Immature natural killer cell (primary cell): ENCODE measurements around the gene C22orf15. TPM values are rescaled to one million over a fixed set of nuclear protein-coding genes. Genes with fewer than 3 reads are reported as not detected.
A peak's percentile ranks its signal among the peaks of the same experiment; 100 is the strongest.

Experiments used
- DNase-seq, 3 donors: peaks; one replicate each; pipeline ENCODE4 v3.0.0; 2022; ENCODE audit warnings: mixed read lengths in 1 of 3
- H3K27ac Mint-ChIP-seq, 6 donors: one replicate each; pipeline ENCODE4 v1.8.0; 2020; ENCODE audit warnings: mixed read lengths in 6 of 6, mild to moderate bottlenecking in 5 of 6, inconsistent platforms in 4 of 6, moderate library complexity in 3 of 6
- H3K27me3 Mint-ChIP-seq, 3 donors: one replicate each; pipeline ENCODE4 v1.8.0; 2020 to 2021; ENCODE audit warnings: low read depth in 3 of 3, mild to moderate bottlenecking in 3 of 3, mixed read lengths in 3 of 3, moderate library complexity in 3 of 3, inconsistent platforms in 1 of 3
- H3K36me3 Mint-ChIP-seq, 3 donors: one replicate each; pipeline ENCODE4 v1.8.0; 2020; ENCODE audit warnings: mixed read lengths in 3 of 3, inconsistent platforms in 2 of 3, mild to moderate bottlenecking in 2 of 3
- H3K4me1 Mint-ChIP-seq, 2 donors: one replicate each; pipeline ENCODE4 v1.8.0; 2020; ENCODE audit warnings: inconsistent platforms in 2 of 2, mild to moderate bottlenecking in 2 of 2, mixed read lengths in 2 of 2, moderate library complexity in 1 of 2
- H3K4me3 Mint-ChIP-seq, 5 donors: one replicate each; pipeline ENCODE4 v1.8.0; 2020; ENCODE audit warnings: mild to moderate bottlenecking in 5 of 5, mixed read lengths in 5 of 5, inconsistent platforms in 3 of 5, moderate library complexity in 3 of 5
- H3K9me3 Mint-ChIP-seq, 6 donors: one replicate each; pipeline ENCODE4 v1.8.0; 2020; ENCODE audit warnings: mild to moderate bottlenecking in 6 of 6, mixed read lengths in 6 of 6, inconsistent platforms in 4 of 6, moderate library complexity in 3 of 6
- polyA plus RNA-seq, 3 donors: library from polyadenylated mRNA; unstranded; fragments of 300-500 nt; fragmentation: Illumina TruSeq; gene quantifications; one replicate each; pipeline ENCODE4 v1.2.3, GENCODE V29; 2021

Gene C22orf15
- polyA plus RNA-seq, 3 donors from 2014 or later = 1.1 TPM; not detected in 2

DNA sequence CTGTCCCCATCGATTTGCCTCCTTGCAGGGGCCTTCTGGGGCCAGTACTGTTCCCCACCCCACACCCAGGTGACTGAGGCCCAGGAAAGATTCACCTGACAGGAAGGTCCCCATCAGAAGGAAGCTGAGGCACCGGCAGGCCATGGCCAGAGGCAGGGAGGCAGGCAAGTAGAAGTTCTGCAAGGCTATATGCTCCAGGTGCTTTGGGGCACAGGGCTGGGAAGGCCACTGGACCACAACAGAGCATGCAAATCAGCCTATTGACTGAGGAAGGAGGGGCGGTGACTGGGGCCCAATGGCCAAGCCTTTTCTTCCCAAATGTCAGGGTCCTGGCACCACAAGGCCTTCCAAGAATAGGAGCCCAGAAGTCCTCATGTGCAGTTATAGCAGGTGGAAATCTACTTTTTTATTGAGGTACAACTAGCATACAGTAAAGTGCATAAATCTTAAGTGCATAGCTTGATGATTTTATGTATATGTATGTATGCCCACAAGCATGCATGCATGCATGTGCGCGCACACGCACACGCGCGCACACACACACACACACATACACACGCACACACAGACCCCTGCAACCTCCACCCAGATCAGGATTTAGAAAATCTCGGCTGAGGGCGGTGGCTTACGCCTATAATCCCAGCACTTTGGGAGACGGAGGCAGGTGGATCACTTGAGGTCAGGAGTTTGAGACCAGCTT is 8.4 kb upstream of the C22orf15 start, which contains the start of gene VPREB3:
Gene VPREB3, minus strand, starts transcription at position 206 of the 700 bp plus-strand sequence. Its CDS starts 62 bp downstream, at position 144.
- Mint-ChIP-seq H3K27ac (peak within 1 kb of the TSS in 1 of 6 donors; percentile 7), H3K4me1 (peaks cover 14 to 18% of the 10 kb centered on the region in 2 donors), H3K27me3 (peaks cover 0 to 2% (median 0%) of the 10 kb centered on the region in 3 donors), H3K4me3 (no peak within 1 kb of the TSS), H3K36me3 (peaks cover 0 to 5% (median 0%) of the 10 kb centered on the region in 3 donors), H3K9me3 (no peaks in the 10 kb centered on the region)
- DNase-seq = no peak

DNA sequence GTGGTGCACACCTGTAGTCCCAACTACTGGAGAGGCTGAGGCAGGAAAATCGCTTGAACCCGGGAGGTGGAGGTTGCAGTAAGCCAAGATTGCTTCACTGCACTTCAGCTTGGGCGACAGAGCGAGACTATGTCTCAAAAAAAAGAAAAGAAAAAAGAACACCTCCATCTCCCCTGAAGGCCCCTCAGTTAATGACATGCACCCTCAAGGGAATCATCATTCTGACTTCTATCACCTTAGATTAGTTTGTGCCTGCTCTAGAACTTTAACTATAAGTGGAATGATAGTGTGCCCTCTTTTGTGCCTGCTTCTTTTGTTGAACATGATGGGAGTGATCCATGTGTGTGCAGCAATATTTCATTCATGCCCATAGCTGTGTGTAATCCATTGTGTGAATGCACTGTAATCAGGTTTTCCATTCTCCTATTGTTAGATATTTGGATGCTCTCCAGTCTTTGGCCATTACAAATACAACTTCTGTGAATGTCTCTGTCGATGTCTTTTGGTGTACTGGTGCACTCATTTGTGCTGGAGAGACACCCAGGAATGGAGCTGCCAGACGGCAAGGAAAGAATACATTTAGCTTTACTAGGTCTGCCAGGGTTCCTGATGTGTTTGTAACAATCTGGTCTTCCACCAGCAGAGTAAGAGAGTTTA is 7.7 kb upstream of the C22orf15 start:
- DNase-seq = no peak
- Mint-ChIP-seq H3K4me1 (peaks cover 6 to 12% of the 10 kb centered on the region in 2 donors), H3K27me3 (peaks cover 0 to 2% (median 0%) of the 10 kb centered on the region in 3 donors), H3K4me3 (no peak overlapping the region), H3K9me3 (no peaks in the 10 kb centered on the region), H3K27ac (peak overlapping the region in 1 of 6 donors; percentile 7), H3K36me3 (no peaks in the 10 kb centered on the region)

DNA sequence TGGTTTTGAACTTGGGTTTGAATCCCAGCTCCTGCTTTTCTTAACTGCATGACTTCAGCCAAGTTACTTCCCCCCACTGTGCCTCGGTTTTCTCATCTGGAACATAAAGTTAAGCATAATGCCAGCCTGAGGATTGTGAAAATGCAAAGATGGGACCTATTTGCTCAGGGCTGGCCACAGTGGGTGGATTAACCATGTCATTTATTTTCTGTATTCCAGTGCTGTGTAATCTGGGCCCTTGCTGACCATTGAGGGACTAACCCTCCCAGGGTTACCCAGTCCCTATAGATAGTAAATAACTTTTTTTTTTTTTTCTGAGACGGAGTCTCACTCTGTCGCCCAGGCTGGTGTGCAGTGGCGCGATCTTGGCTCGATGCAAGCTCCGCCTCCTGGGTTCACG is 7.1 kb upstream of the C22orf15 start:
- no peaks in the 10 kb centered on the region for H3K36me3 Mint-ChIP-seq
- peaks cover 0 to 2% (median under 1%) of the 10 kb centered on the region in 3 donors for H3K27me3 Mint-ChIP-seq
- H3K4me1 Mint-ChIP-seq = peaks cover under 1 to 6% of the 10 kb centered on the region in 2 donors
- DNase-seq = no peak
- no peak overlapping the region for H3K27ac Mint-ChIP-seq
- H3K9me3 Mint-ChIP-seq = no peaks in the 10 kb centered on the region
- no peak overlapping the region for H3K4me3 Mint-ChIP-seq

DNA sequence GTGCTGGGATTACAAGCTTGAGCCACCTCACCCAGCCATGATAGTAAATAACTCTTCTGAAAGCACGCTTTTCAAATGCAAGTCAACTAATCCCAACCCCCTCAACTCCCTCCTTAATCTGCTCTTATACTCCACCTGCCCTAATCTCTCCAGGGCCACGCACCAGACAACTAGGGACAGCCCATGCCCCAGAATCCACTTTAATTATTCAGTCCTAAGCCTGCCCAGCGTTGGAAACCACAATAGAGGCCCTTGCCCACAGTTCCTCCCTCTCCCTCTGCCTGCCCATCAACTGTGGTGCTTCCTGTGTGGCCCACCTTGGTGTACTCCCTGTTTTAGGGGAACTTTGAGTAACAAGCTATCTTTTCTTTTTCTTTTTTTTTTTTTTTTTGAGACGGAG is 5.9 kb upstream of the C22orf15 start:
- Mint-ChIP-seq H3K27ac (peak overlapping the region in 1 of 6 donors; percentile 69), H3K4me1 (peaks cover 0 to 3% of the 10 kb centered on the region in 2 donors), H3K4me3 (no peak overlapping the region)

DNA sequence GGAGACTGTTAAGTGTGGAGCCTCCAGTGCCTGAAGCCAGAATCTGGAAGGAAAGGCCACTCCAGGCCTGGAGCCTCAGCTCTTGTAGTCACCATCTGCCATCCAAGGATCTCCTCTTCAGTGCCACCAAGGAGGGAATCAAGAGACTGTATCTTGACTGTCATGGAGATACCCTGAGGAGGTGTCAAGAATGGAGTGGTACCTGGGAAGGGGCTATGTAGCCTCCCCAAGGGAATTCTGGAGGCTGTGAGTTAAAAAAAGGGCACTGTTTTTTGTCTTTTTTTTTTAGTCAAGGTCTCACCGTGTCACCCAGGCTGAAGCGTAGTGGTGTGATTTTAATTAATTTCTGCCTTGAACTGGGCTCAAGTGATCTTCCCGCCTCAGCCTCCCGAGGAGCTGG is 3.2 kb upstream of the C22orf15 start:
- Mint-ChIP-seq H3K27ac (no peak overlapping the region), H3K4me1 (peaks cover 16 to 18% of the 10 kb centered on the region in 2 donors), H3K36me3 (no peaks in the 10 kb centered on the region), H3K9me3 (no peaks in the 10 kb centered on the region), H3K4me3 (no peak overlapping the region), H3K27me3 (peaks cover 0 to 2% (median 0%) of the 10 kb centered on the region in 3 donors)
- DNase-seq = no peak

More for the DNA sequence above, 5.9 kb upstream of the C22orf15 start:
- no peak for DNase-seq
- Mint-ChIP-seq H3K9me3 (no peaks in the 10 kb centered on the region), H3K36me3 (no peaks in the 10 kb centered on the region), H3K27me3 (peaks cover 0 to 2% (median 2%) of the 10 kb centered on the region in 3 donors)

DNA sequence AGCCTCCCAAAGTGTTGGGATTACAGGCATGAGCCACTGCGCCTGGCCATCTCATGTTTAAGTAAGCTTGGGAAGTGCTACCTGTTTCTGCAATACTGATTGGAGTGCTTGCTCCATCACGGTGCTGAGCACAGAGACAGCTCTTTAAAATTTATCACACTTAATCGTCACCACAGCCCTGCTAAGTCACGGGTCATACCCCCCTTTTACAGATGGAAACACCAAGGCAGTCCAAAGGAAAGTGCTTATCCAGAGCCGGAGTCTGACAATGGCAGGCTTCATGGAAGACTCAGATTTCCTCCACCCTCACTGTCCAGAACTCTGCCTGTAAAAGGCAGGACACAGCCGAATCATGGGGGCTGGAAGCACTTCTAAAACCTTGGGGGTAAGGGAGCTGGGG is 2.7 kb upstream of the C22orf15 start:
- H3K27ac Mint-ChIP-seq = no peak overlapping the region
- H3K4me1 Mint-ChIP-seq = peaks cover 21 to 23% of the 10 kb centered on the region in 2 donors
- peaks cover 0 to 2% (median 0%) of the 10 kb centered on the region in 3 donors for H3K27me3 Mint-ChIP-seq
- no peak overlapping the region for H3K4me3 Mint-ChIP-seq
- H3K36me3 Mint-ChIP-seq = no peaks in the 10 kb centered on the region
- no peak for DNase-seq
- H3K9me3 Mint-ChIP-seq = no peaks in the 10 kb centered on the region

DNA sequence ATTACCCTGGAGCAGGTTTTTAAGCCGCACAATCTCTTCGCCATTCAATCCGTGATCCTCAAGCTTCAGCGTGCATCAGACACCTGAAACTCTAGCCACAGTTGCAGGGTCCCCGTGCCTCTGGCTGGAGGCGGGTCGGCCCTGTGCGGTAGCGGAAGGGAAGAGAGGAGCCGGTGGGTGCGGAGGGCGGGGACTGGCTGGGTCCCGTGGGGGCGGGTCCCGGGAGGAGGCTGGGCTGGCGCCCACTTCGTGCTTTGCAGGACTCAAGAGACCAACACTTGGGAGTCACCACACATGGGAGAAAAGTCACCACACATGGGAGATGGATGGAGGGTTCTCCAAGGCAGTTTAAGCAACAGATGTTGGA is 772 bp downstream of the C22orf15 start:
- peak overlapping the region in 3 of 6 donors; percentile 24 to 46 (median 45) for H3K27ac Mint-ChIP-seq
- H3K4me1 Mint-ChIP-seq = peaks cover 33 to 40% of the 10 kb centered on the region in 2 donors
- no peaks in the 10 kb centered on the region for H3K36me3 Mint-ChIP-seq
- H3K27me3 Mint-ChIP-seq = peaks cover 0 to 3% (median 0%) of the 10 kb centered on the region in 3 donors
- no peaks in the 10 kb centered on the region for H3K9me3 Mint-ChIP-seq
- peak; percentile 22 to 32 (median 28) for DNase-seq
- peak overlapping the region; percentile 64 to 75 (median 67) for H3K4me3 Mint-ChIP-seq

DNA sequence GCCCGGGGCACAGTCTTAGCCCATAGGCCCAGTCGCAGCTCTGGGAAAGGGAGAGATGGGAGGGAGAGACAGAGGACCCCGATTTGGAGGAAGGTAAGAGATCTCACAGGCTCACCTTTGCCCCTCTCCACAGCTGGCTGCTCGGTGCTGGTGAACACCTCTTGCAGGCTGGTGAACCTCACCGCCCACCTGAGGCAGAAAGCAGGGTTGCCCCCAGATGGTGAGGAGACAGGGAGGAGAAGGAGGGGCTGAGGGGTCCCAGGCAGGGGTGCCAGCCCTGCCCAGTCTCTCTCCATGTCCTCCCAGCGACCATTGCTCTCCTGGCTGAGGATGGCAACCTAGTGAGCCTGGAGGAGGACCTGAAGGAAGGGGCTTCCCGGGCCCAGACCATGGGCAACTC is 1.2 kb downstream of the C22orf15 start:
- Mint-ChIP-seq H3K4me3 (peak overlapping the region; percentile 64 to 75 (median 67)), H3K9me3 (no peaks in the 10 kb centered on the region), H3K36me3 (no peaks in the 10 kb centered on the region), H3K4me1 (peaks cover 33 to 40% of the 10 kb centered on the region in 2 donors), H3K27ac (peak overlapping the region in 2 of 6 donors; percentile 45 to 46), H3K27me3 (peaks cover 0 to 3% (median 0%) of the 10 kb centered on the region in 3 donors)
- DNase-seq = no peak

DNA sequence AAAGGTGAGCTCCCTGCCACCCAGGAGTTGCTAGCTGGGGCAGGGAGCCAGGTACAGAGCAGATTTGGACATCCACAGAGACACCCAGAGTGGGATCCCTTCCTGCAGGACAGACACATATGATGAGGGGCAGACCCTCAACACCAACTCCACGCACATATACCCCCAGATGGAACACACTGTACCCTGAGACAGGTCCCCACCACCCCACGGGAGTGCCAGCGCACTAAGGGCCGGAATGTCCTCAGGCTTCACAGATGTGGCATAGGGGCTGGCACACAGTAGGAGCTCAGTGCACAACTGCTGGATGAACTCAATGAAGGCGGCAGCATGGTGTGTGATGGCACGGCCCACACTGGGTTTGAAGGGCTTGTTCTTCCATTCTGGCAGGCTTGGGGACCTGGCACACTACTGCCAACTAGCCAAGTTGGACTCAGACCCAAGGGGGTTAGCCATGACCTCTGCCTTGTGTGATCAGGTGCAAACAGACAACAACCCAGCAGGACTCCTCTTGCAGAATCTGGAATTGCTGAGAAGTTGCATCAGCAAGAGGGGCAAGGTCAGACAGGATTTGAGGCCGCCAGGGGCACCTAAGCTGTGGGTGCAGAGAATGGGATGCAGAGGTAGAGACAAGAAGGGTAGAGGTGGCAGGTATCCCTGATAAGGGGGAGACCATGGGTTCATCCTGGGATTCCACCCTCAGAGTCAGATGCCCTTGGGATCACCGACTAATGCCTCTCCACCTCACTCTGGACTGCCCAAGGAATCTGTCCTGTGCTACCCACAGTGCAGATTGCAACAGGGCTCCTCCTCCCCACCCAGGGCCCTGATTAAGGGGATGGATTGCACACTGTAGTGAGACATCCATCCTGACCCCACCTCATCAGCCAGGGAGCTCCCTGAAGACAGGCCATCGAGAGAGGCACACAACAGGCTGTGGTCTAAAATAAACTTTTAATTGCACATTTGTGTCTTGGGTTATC is 2.4 kb downstream of the C22orf15 start:
- Mint-ChIP-seq H3K4me3 (peak overlapping the region; percentile 6 to 62 (median 50)), H3K4me1 (peaks cover 33 to 40% of the 10 kb centered on the region in 2 donors), H3K27ac (no peak overlapping the region)

DNA sequence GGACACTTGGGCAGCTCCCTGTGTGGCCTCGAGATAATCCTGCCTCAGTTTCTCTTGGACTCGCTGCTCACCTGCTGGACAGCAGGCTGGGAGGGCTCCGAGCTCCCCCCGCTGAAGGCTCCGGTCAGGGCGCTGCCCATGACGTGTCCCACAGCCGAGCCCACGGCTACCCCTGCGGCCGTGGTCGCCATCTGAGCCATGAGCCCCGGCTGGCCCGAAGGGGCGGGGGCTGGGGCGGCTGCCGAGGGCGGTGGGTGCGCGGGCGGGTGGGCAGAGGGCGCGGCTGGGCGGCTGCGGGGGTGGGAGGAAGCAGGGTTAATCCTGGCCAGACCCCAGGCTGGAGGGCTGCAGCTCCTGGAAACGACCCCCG is 4.5 kb downstream of the C22orf15 start:
- H3K27ac Mint-ChIP-seq = no peak overlapping the region
- peaks cover 0 to 3% (median 1%) of the 10 kb centered on the region in 3 donors for H3K27me3 Mint-ChIP-seq
- no peaks in the 10 kb centered on the region for H3K9me3 Mint-ChIP-seq
- H3K4me3 Mint-ChIP-seq = peak overlapping the region; percentile 69 to 85 (median 74)
- peaks cover 37 to 46% of the 10 kb centered on the region in 2 donors for H3K4me1 Mint-ChIP-seq
- no peaks in the 10 kb centered on the region for H3K36me3 Mint-ChIP-seq
- DNase-seq = no peak

More for the DNA sequence above, 2.4 kb downstream of the C22orf15 start:
- Mint-ChIP-seq H3K9me3 (no peaks in the 10 kb centered on the region), H3K27me3 (peaks cover 0 to 3% (median 2%) of the 10 kb centered on the region in 3 donors), H3K36me3 (no peaks in the 10 kb centered on the region)
- no peak for DNase-seq

DNA sequence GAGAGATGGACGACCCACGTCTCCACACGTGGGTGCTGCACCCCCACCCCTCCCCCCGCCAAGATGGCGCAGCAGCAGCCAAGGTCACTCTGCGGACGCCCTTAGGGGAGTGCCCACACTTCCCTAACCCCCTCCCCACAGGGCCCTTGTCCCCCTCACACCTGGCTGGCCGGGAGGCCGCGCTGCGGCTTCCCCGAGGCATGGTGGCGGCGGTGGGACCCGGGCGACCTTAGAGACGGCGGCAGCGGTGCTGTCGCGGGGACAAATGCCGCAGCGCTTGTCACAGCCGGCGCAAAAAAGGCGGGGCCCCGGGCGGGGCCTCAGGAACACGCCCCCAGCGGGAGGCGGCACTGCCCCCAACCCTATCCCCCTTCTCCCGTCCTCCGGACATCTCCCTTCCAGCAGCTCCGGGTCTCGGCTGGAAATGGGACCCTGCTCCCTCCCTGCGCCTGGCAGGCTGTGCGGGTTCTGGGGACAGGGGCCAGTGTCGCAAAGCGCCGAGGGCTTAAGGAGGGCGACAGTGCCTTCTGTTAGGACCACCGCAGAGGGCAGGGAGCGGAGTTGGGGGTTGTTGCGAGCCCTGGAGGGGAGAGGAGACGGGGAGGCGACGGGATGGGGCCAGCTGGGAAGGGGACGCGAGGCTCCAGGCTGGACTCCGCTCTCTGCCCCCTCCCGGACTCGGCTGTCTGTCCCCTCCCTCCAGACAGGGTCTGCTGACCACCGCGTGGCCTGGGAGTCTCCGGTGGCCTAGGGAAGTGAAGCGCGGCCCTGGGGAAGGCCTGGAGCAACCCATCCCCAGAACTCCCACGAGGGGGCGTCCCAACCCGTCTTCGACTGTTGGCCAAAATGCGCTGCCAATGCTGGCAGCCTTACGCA is 5.1 kb downstream of the C22orf15 start, which contains the start of gene CHCHD10:
Gene CHCHD10, minus strand, starts transcription at position 300 of the 876 bp plus-strand sequence. Its CDS starts 98 bp downstream, at position 202.
- Mint-ChIP-seq H3K4me3 (peak within 1 kb of the TSS; percentile 77 to 86 (median 83)), H3K9me3 (no peaks in the 10 kb centered on the region), H3K36me3 (no peaks in the 10 kb centered on the region), H3K4me1 (peaks cover 32 to 42% of the 10 kb centered on the region in 2 donors), H3K27me3 (peaks cover 0 to 3% (median 1%) of the 10 kb centered on the region in 3 donors), H3K27ac (peak within 1 kb of the TSS in 3 of 6 donors; percentile 60 to 76 (median 75))
- peak; percentile 70 to 74 (median 72) for DNase-seq

DNA sequence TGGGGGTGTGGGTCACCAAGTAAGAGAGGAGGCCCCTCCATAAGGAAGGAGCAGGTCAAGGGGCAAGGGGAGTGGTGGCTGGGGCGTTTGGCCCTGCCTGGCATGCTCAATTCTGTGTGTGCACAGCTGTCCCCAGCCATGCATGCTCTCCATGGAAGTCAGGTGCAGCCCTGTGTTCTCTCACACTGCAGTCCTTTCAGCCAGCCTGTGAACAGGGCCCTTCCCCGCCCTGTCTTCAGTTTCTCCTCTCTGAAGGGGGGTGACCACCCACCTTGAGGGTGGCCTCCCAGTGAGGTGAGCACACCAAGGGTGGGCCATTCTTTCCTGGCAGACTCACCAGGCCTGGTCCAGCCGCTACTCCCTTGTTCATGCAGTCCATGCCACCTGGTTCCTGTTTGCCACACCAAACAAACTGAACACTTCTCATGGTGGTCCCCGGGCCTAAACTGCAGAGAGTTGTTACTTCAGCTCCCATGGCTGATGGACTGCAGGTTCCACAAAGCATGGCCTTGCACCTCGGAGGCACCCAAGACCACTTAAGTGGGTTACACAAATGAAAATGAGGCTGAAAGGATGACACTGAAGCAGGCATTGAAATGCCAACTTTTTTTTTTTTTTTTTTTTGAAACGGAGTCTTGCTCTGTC is 6.7 kb downstream of the C22orf15 start:
- Mint-ChIP-seq H3K27me3 (peaks cover 0 to 3% (median 1%) of the 10 kb centered on the region in 3 donors), H3K27ac (no peak overlapping the region), H3K9me3 (no peaks in the 10 kb centered on the region), H3K4me3 (peak overlapping the region in 4 of 5 donors; percentile 26 to 85 (median 62)), H3K36me3 (no peaks in the 10 kb centered on the region), H3K4me1 (peaks cover 21 to 38% of the 10 kb centered on the region in 2 donors)
- no peak for DNase-seq
